WTC11 (cell line): ENCODE data around the gene RGS6. TPM values are rescaled to one million over a fixed set of nuclear protein-coding genes. Genes with fewer than 3 reads are reported as not detected.

Source experiments
- ATAC-seq: fragments of 200-7000 bp; cut with Tn5 transposase; 2 replicates; pipeline ENCODE4 v1.10.0; 2021; ENCODE audit warnings: mild to moderate bottlenecking, moderate library complexity
- Bru-seq: library from RNA; stranded (reverse); fragments of 400-500 nt; gene quantifications from one replicate; lab custom pipeline; 2021; lab: Mats Ljungman, UMichigan
- CTCF ChIA-PET: fragments of 300-600 bp; sonication (Branson Sonifier 250); formaldehyde crosslinking; loops from one replicate; lab custom pipeline; 2021; ENCODE audit warnings: antibody characterized with exemption; lab: Charles Lee
- POLR2A ChIA-PET: fragments of 350-600 bp; sonication (Branson Sonifier 250); formaldehyde crosslinking; loops from one replicate; lab custom pipeline; 2021; ENCODE audit warnings: antibody characterized with exemption; lab: Charles Lee
- DNase-seq: peaks from one replicate; pipeline ENCODE4 v3.0.0; 2021; ENCODE audit warnings: low spot score
- H3K27ac Mint-ChIP-seq: 2 replicates; pipeline ENCODE4 v1.8.0; 2021; ENCODE audit warnings: mixed read lengths
- H3K27me3 Mint-ChIP-seq: 2 replicates; pipeline ENCODE4 v1.8.0; 2021; ENCODE audit warnings: low read depth, mild to moderate bottlenecking, moderate library complexity, mixed read lengths
- H3K36me3 Mint-ChIP-seq: 2 replicates; pipeline ENCODE4 v1.8.0; 2021; ENCODE audit warnings: mixed read lengths
- H3K4me1 Mint-ChIP-seq: 2 replicates; pipeline ENCODE4 v1.8.0; 2022; ENCODE audit warnings: mixed read lengths
- H3K4me3 Mint-ChIP-seq: 2 replicates; pipeline ENCODE4 v1.8.0; 2021; ENCODE audit warnings: mild to moderate bottlenecking, moderate library complexity, mixed read lengths
- H3K9me3 Mint-ChIP-seq: 2 replicates; pipeline ENCODE4 v1.8.0; 2021; ENCODE audit warnings: mixed read lengths
- AR ChIP-seq: fragments of 250-450 bp; sonication (Bioruptor Pico); IDR thresholded peaks from 2 replicates; pipeline ENCODE4 v1.9.0; 2021; ENCODE audit warnings: mild to moderate bottlenecking
- ARID4B ChIP-seq: sonication (generic); formaldehyde crosslinking; IDR thresholded peaks from 2 replicates; pipeline ENCODE4 v1.8.0; 2023; ENCODE audit warnings: missing genetic modification reagents, mild to moderate bottlenecking, borderline replicate concordance
- ATF2 ChIP-seq: sonication (generic); formaldehyde crosslinking; IDR thresholded peaks from 2 replicates; pipeline ENCODE4 v1.8.1; 2022; ENCODE audit warnings: low read depth, missing genetic modification reagents, borderline replicate concordance
- CREM ChIP-seq: sonication (generic); formaldehyde crosslinking; IDR thresholded peaks from 2 replicates; pipeline ENCODE4 v1.8.1; 2022; ENCODE audit warnings: mild to moderate bottlenecking, missing genetic modification reagents, moderate library complexity
- ELF4 ChIP-seq: sonication (generic); formaldehyde crosslinking; IDR thresholded peaks from 2 replicates; pipeline ENCODE4 v1.8.1; 2022; ENCODE audit warnings: low read depth, mild to moderate bottlenecking, moderate library complexity, missing genetic modification reagents
- EMX1 ChIP-seq: fragments of 250-450 bp; sonication (Bioruptor Pico); IDR thresholded peaks from 2 replicates; pipeline ENCODE4 v1.8.0; 2021; ENCODE audit warnings: mild to moderate bottlenecking
- ERG ChIP-seq: fragments of 250-450 bp; sonication (Bioruptor Pico); IDR thresholded peaks from 2 replicates; pipeline ENCODE4 v1.8.0; 2021; ENCODE audit warnings: mild to moderate bottlenecking
- FOXJ3 ChIP-seq: sonication (generic); formaldehyde crosslinking; IDR thresholded peaks from 2 replicates; pipeline ENCODE4 v1.9.0; 2021; ENCODE audit warnings: missing genetic modification reagents, mild to moderate bottlenecking, borderline replicate concordance
- NFE2L1 ChIP-seq: sonication (generic); formaldehyde crosslinking; IDR thresholded peaks from 2 replicates; pipeline ENCODE4 v1.8.1; 2023; ENCODE audit warnings: missing genetic modification reagents
- NR2C2 ChIP-seq: sonication (generic); formaldehyde crosslinking; IDR thresholded peaks from 2 replicates; pipeline ENCODE4 v1.8.0; 2022; ENCODE audit warnings: mild to moderate bottlenecking, missing genetic modification reagents
- RORB ChIP-seq: fragments of 250-450 bp; sonication (Bioruptor Pico); IDR thresholded peaks from 2 replicates; pipeline ENCODE4 v1.9.0; 2021; ENCODE audit warnings: mild to moderate bottlenecking
- SP1 ChIP-seq: sonication (generic); formaldehyde crosslinking; conservative IDR thresholded peaks from 2 replicates; pipeline ENCODE4 v1.8.1; 2022; ENCODE audit warnings: missing genetic modification reagents
- TEAD1 ChIP-seq: sonication (generic); formaldehyde crosslinking; IDR thresholded peaks from 2 replicates; pipeline ENCODE4 v1.8.0; 2022; ENCODE audit warnings: mild to moderate bottlenecking, missing genetic modification reagents
- TP53 ChIP-seq: sonication (generic); formaldehyde crosslinking; IDR thresholded peaks from 2 replicates; pipeline ENCODE4 v1.8.1; 2023; ENCODE audit warnings: mild to moderate bottlenecking, missing genetic modification reagents
- ZNF219 ChIP-seq: sonication (generic); formaldehyde crosslinking; IDR thresholded peaks from 2 replicates; pipeline ENCODE4 v1.8.0; 2023; ENCODE audit warnings: missing genetic modification reagents, mild to moderate bottlenecking, borderline replicate concordance
- ZNF423 ChIP-seq: fragments of 250-450 bp; sonication (Bioruptor Pico); IDR thresholded peaks from 2 replicates; pipeline ENCODE4 v2.1.2; 2022; ENCODE audit warnings: mild to moderate bottlenecking, moderate library complexity
- ZNF532 ChIP-seq: fragments of 250-450 bp; sonication (Bioruptor Pico); IDR thresholded peaks from 2 replicates; pipeline ENCODE4 v1.9.0; 2021; ENCODE audit warnings: mild to moderate bottlenecking, borderline replicate concordance
- long read RNA-seq, 3 experiments: library from RNA in 1 of 3; library from capped mRNA in 1 of 3; library from polyadenylated mRNA in 1 of 3; unstranded in 2 of 3; stranded (forward) in 1 of 3; transcript quantifications; one replicate each; pipeline ENCODE4 v2.0.0, GENCODE V29; 2021
- total RNA-seq: library from RNA; stranded (reverse); gene quantifications from 3 replicates; pipeline ENCODE4 v1.2.3, GENCODE V29; 2021

Gene RGS6
- total RNA-seq: 1.0 to 1.2 TPM (median 1.2 TPM) in 3 replicates
- Bru-seq, nascent RNA: percentile 30 among the genes with signal in this experiment
- long read RNA-seq, experiment 1, full-length matches to known transcripts: 1 of 4 reads
- long read RNA-seq, experiment 1, partial matches to known transcripts: 0 of 4 reads
- long read RNA-seq, experiment 1, other reads (novel, unspliced or antisense): 3 of 4 reads
- long read RNA-seq, experiment 2, full-length matches to known transcripts: 1 of 4 reads
- long read RNA-seq, experiment 2, partial matches to known transcripts: 0 of 4 reads
- long read RNA-seq, experiment 2, other reads (novel, unspliced or antisense): 3 of 4 reads
- long read RNA-seq, experiment 3: 0 reads

- no peak within 1 kb of the TSS for H3K27ac Mint-ChIP-seq
- CTCF ChIA-PET: interaction anchor here (0.8 to 2.4 kb wide), 17 partner anchors 14 to 502 kb away, joined by 3 to 12 read pairs (median 4); no protein-coding TSS in a partner anchor
- peak; percentile 93 for ATAC-seq
- TF ChIP-seq ATF2 (CRISPR knock-in tag) (no peak), AR (CRISPR knock-in tag) (no peak), ZNF219 (CRISPR knock-in tag) (peak; percentile 59; the same call in 1 of the 2 replicates), EMX1 (CRISPR knock-in tag) (no peak), NR2C2 (0 out of 2 replicates have a peak, but pooled peaks have one; percentile 40), ZNF423 (CRISPR knock-in tag) (peak; percentile 31; the same call in 1 of the 2 replicates), ERG (CRISPR knock-in tag) (no peak), RORB (no peak), TEAD1 (CRISPR knock-in tag) (peak; percentile 77), ELF4 (peak; percentile 74; the same call in 1 of the 2 replicates), NFE2L1 (CRISPR knock-in tag) (peak; percentile 31; the same call in 1 of the 2 replicates), SP1 (CRISPR knock-in tag) (peak; percentile 59; the same call in 1 of the 2 replicates), ZNF532 (CRISPR knock-in tag) (no peak), TP53 (CRISPR knock-in tag) (peak; percentile 90; the same call in 1 of the 2 replicates), CREM (peak; percentile 75; the same call in 1 of the 2 replicates), ARID4B (peak; percentile 87), FOXJ3 (CRISPR knock-in tag) (no peak)
These were observed at the start of gene RGS6 for GRCh38 chr14:71932229-71932981. TSS of gene RGS6 (plus strand) at chr14:71932429.

More at GRCh38 chr14:71932229-71932981, at the start of gene RGS6:
- POLR2A ChIA-PET: interaction anchor here (0.6 kb wide), 1 partner anchor 1127 kb away, joined by 4 read pairs; no protein-coding TSS in a partner anchor
- Mint-ChIP-seq H3K9me3 (peaks cover 12% of the 10 kb centered on the region), H3K4me1 (peaks cover 17% of the 10 kb centered on the region), H3K36me3 (no peaks in the 10 kb centered on the region; the same call in 1 of the 2 replicates), H3K4me3 (peak within 1 kb of the TSS; percentile 79), H3K27me3 (peaks cover 55% of the 10 kb centered on the region)
- DNase-seq: peak; percentile 82
